HCT116 (cell line): ENCODE results near the gene ACOXL. TPM values are rescaled to one million over a fixed set of nuclear protein-coding genes. Genes with fewer than 3 reads are reported as not detected.

Experiments used
- ATAC-seq: fragments of 200-7000 bp; cut with Tn5 transposase; 2 replicates; pipeline ENCODE4 v1.9.1; 2020; ENCODE audit warnings: mild to moderate bottlenecking, moderate library complexity
- BruUV-seq: library from RNA; stranded (reverse); fragments of 400-500 nt; replicated peaks from 2 replicates; lab custom pipeline; 2021; lab: Mats Ljungman, UMichigan
- CTCF ChIA-PET: fragments of 300-600 bp; sonication (Branson Sonifier 250); formaldehyde crosslinking; loops from one replicate; lab custom pipeline; 2021; ENCODE audit warnings: antibody characterized with exemption; lab: Charles Lee
- POLR2A ChIA-PET: fragments of 300-600, 350-600 bp; sonication (Branson Sonifier 250); formaldehyde crosslinking; loops from one replicate; lab custom pipeline; 2021; ENCODE audit warnings: antibody characterized with exemption; lab: Charles Lee
- RAD21 ChIA-PET, 2 experiments: fragments of 300-600 bp; sonication (Branson Sonifier 250); formaldehyde crosslinking; loops; one replicate each; lab custom pipeline; 2023; ENCODE audit warnings: low total read pairs in 2 of 2; ENCODE audit not compliant: uncharacterized antibody in 2 of 2, unreplicated experiment in 2 of 2, low non-redundant PET in 1 of 2; lab: Charles Lee
- DNase-seq: peaks from one replicate; pipeline ENCODE4 v3.0.0-alpha.2; 2010; ENCODE audit warnings: low read depth, low spot score
- H2AFZ ChIP-seq: fragments of 200-600 bp; shearing (Covaris generic), sonication (generic); 2 replicates; pipeline ENCODE4 v1.6.1; 2017; ENCODE audit warnings: low read depth, mixed run types, mixed read lengths, antibody characterized with exemption, low read length; ENCODE audit not compliant: poor library complexity, severe bottlenecking
- H3K27ac ChIP-seq: 2 replicates; pipeline ENCODE4 v1.5.1; 2012; ENCODE audit warnings: low read depth, low read length
- H3K27me3 ChIP-seq: fragments of 200-600 bp; sonication (generic); 2 replicates; pipeline ENCODE4 v1.6.1; 2016; ENCODE audit warnings: mixed run types, low read length, mixed read lengths; ENCODE audit not compliant: insufficient read depth
- H3K36me3 ChIP-seq, 2 experiments: fragments of 200-500 bp in 1 of 2; fragments of 200-600 bp in 1 of 2; sonication (Bioruptor generic) in 1 of 2; sonication (generic) in 1 of 2; 2 replicates each; pipeline versions ENCODE4 v1.5.1 to v1.6.1; 2014 to 2016; ENCODE audit warnings: low read length in 2 of 2, inconsistent platforms in 1 of 2, mixed read lengths in 1 of 2, mixed run types in 1 of 2; ENCODE audit not compliant: insufficient read depth in 2 of 2, control insufficient read depth in 1 of 2
- H3K4me1 ChIP-seq, 2 experiments: fragments of 200-600 bp in 1 of 2; sonication (generic) in 1 of 2; 2 replicates each; pipeline versions ENCODE4 v1.5.1 to v1.6.1; 2012 to 2017; ENCODE audit warnings: low read length in 2 of 2, inconsistent platforms in 1 of 2, mild to moderate bottlenecking in 1 of 2, mixed read lengths in 1 of 2, mixed run types in 1 of 2, moderate library complexity in 1 of 2; ENCODE audit not compliant: insufficient read depth in 2 of 2, control insufficient read depth in 1 of 2
- H3K4me2 ChIP-seq: fragments of 200-600 bp; sonication (generic); 2 replicates; pipeline ENCODE4 v1.6.1; 2017; ENCODE audit warnings: mixed run types, low read length, mixed read lengths
- H3K4me3 ChIP-seq, 2 experiments: fragments of 200-600 bp in 1 of 2; sonication (generic) in 1 of 2; replicated peaks in 1 of 2; 2 replicates each; pipeline ENCODE4 v1.5.1; 2011 to 2016; ENCODE audit warnings: low read length in 2 of 2, control low read depth in 1 of 2, low read depth in 1 of 2, mild to moderate bottlenecking in 1 of 2, mixed read lengths in 1 of 2, mixed run types in 1 of 2
- H3K79me2 ChIP-seq: fragments of 200-600 bp; sonication (generic); 2 replicates; pipeline ENCODE4 v1.6.1; 2017; ENCODE audit warnings: mild to moderate bottlenecking, mixed run types, low read length, moderate library complexity, mixed read lengths; ENCODE audit not compliant: insufficient read depth
- H3K9ac ChIP-seq: fragments of 200-600 bp; sonication (generic); 2 replicates; pipeline ENCODE4 v1.6.1; 2016; ENCODE audit warnings: low read length, mixed read lengths
- H3K9me2 ChIP-seq: fragments of 200-600 bp; sonication (generic), shearing (Covaris generic); 2 replicates; pipeline ENCODE4 v1.6.1; 2017; ENCODE audit warnings: mixed run types, mild to moderate bottlenecking, moderate library complexity; ENCODE audit not compliant: insufficient read depth
- H3K9me3 ChIP-seq, 2 experiments: fragments of 200-500 bp in 1 of 2; fragments of 200-600 bp in 1 of 2; sonication (Bioruptor generic) in 1 of 2; sonication (generic) in 1 of 2; 2 replicates each; pipeline ENCODE4 v1.6.1; 2014 to 2017; ENCODE audit warnings: low read length in 2 of 2, mixed read lengths in 2 of 2, inconsistent platforms in 1 of 2, low read depth in 1 of 2, mild to moderate bottlenecking in 1 of 2, mixed run types in 1 of 2, moderate library complexity in 1 of 2; ENCODE audit not compliant: control insufficient read depth in 1 of 2, insufficient read depth in 1 of 2
- H4K20me1 ChIP-seq: fragments of 200-600 bp; sonication (generic), shearing (Covaris generic); 2 replicates; pipeline ENCODE4 v1.6.1; 2017; ENCODE audit warnings: mixed run types, mild to moderate bottlenecking, moderate library complexity; ENCODE audit not compliant: insufficient read depth
- CBX3 ChIP-seq: IDR thresholded peaks from 2 replicates; pipeline ENCODE4 v1.6.1; 2012; ENCODE audit warnings: low read depth
- CEBPB ChIP-seq: IDR thresholded peaks from 2 replicates; pipeline ENCODE4 v1.6.1; 2012; ENCODE audit warnings: low read depth
- CTCF ChIP-seq, 3 experiments: fragments of 200-600 bp in 1 of 3; sonication (generic) in 1 of 3; IDR thresholded peaks in 2 of 3; conservative IDR thresholded peaks in 1 of 3; 2 replicates each; pipeline ENCODE4 v1.5.1; 2012 to 2017; ENCODE audit warnings: low read depth in 2 of 3, low read length in 2 of 3, antibody characterized with exemption in 1 of 3, borderline replicate concordance in 1 of 3, control low read depth in 1 of 3, mild to moderate bottlenecking in 1 of 3, mixed read lengths in 1 of 3, mixed run types in 1 of 3, moderate library complexity in 1 of 3; ENCODE audit not compliant: insufficient read depth in 1 of 3
- EGR1 ChIP-seq: IDR thresholded peaks from 2 replicates; pipeline ENCODE4 v1.6.1; 2012; ENCODE audit warnings: low read depth
- ELF1 ChIP-seq: IDR thresholded peaks from 2 replicates; pipeline ENCODE4 v1.6.1; 2012; ENCODE audit warnings: low read depth, borderline replicate concordance
- EZH2 ChIP-seq: fragments of 200-600 bp; sonication (generic); IDR thresholded peaks from 2 replicates; pipeline ENCODE4 v1.6.1; 2017; ENCODE audit warnings: antibody characterized with exemption, mixed run types
- EZH2phosphoT487 ChIP-seq: fragments of 200-600 bp; IDR thresholded peaks from 2 replicates; pipeline ENCODE4 v1.6.1; 2018; ENCODE audit warnings: antibody characterized with exemption, borderline replicate concordance
- JUND ChIP-seq: IDR thresholded peaks from 2 replicates; pipeline ENCODE4 v1.6.1; 2012
- MAX ChIP-seq: IDR thresholded peaks from 2 replicates; pipeline ENCODE4 v1.6.1; 2012
- POLR2AphosphoS5 ChIP-seq: IDR thresholded peaks from 2 replicates; pipeline ENCODE4 v1.6.1; 2011; ENCODE audit warnings: mild to moderate bottlenecking, low read depth, low read length, moderate library complexity
- RAD21 ChIP-seq: IDR thresholded peaks from 2 replicates; pipeline ENCODE4 v1.6.1; 2012; ENCODE audit warnings: low read depth, mild to moderate bottlenecking
- SIN3A ChIP-seq: IDR thresholded peaks from 2 replicates; pipeline ENCODE4 v1.6.1; 2012; ENCODE audit warnings: low read depth
- YY1 ChIP-seq: IDR thresholded peaks from 2 replicates; pipeline ENCODE4 v1.6.1; 2011; ENCODE audit warnings: low read length, low read depth, moderate library complexity, mild to moderate bottlenecking; ENCODE audit not compliant: insufficient replicate concordance; ENCODE audit errors: extremely low read depth
- ZBTB33 ChIP-seq: IDR thresholded peaks from 2 replicates; pipeline ENCODE4 v1.6.1; 2011; ENCODE audit warnings: mild to moderate bottlenecking, low read length, moderate library complexity; ENCODE audit not compliant: insufficient replicate concordance; ENCODE audit errors: extremely low read depth
- intact Hi-C: fragments of 100-400 bp; cut with micrococcal nuclease; formaldehyde crosslinking; loops from 2 replicates; pipeline ENCODE4 v1.10.0; 2022
- total RNA-seq: library from RNA; stranded (reverse); gene quantifications from one replicate; pipeline ENCODE4 v1.2.1, GENCODE V29; 2021; ENCODE audit not compliant: unreplicated experiment
- TF ChIP-seq, protein P1 (sequence below): IDR thresholded peaks from 2 replicates; pipeline ENCODE4 v1.6.1; 2012

Gene ACOXL
- total RNA-seq, 1 experiment from 2014 or later, result 5.5 TPM

GRCh38 chr2:110990440-110990839, 258.1 kb downstream of the ACOXL start:
- H3K4me2 ChIP-seq, result no peak overlapping the region
- ATAC-seq (no peak), DNase-seq (no peak)
- no TSS peak for BruUV-seq
- H4K20me1 ChIP-seq, result no peaks in the 10 kb centered on the region
- no peak overlapping the region for H2AFZ ChIP-seq
- H3K9ac ChIP-seq, result no peak overlapping the region
- ChIA-PET POLR2A (no interaction called here), CTCF (no interaction called here), RAD21 (no interaction called here)
- H3K4me3 ChIP-seq, result no peak overlapping the region
- H3K36me3 ChIP-seq, result no peaks in the 10 kb centered on the region
- no peak overlapping the region for H3K27ac ChIP-seq
- TF ChIP-seq ELF1 (no peak), CBX3 (no peak), EZH2 (no peak), SIN3A (no peak), RAD21 (no peak), EZH2phosphoT487 (no peak), POLR2AphosphoS5 (no peak), ZBTB33 (no peak), YY1 (no peak), CTCF (IDR thresholded peaks at IDR 0.05 in 2 of 3, conservative IDR thresholded peaks at IDR 0.05 in 1 of 3; ENCODE audit: borderline replicate concordance in 1 of 3, insufficient read depth in 1 of 3, low read depth in 2 of 3, low read length in 2 of 3) (no peak), EGR1 (no peak), CEBPB (no peak), JUND (no peak), MAX (no peak)
- TF ChIP-seq, protein P1, sequence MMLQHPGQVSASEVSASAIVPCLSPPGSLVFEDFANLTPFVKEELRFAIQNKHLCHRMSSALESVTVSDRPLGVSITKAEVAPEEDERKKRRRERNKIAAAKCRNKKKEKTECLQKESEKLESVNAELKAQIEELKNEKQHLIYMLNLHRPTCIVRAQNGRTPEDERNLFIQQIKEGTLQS, result no peak
- H3K79me2 ChIP-seq, result no peaks in the 10 kb centered on the region
- intact Hi-C loops, result no loop called here
- H3K9me2 ChIP-seq, result no peaks in the 10 kb centered on the region
- H3K9me3 ChIP-seq, result no peaks in the 10 kb centered on the region
- no peaks in the 10 kb centered on the region for H3K27me3 ChIP-seq
- peaks cover 4 to 6% of the 10 kb centered on the region in 2 experiments; a peak in 3 of 4 replicates for H3K4me1 ChIP-seq
